GM18507 (cell line): Measurements from ENCODE around the gene OSM.

Source experiments
- DNase-seq: peaks from one replicate; pipeline ENCODE4 v3.0.0; 2011; ENCODE audit warnings: low read depth; ENCODE audit not compliant: insufficient read length; ENCODE audit errors: extremely low spot score
- FAIRE-seq: peaks from 2 replicates; lab custom pipeline; 2011; peaks lifted over from hg19 to GRCh38; lab: Jason Lieb, UNC

Gene OSM

GRCh38 chr22:30266445-30267381 is at the start of gene OSM:
TSS of gene OSM (minus strand) at chr22:30266851. CDS start at chr22:30266799, 52 bp downstream.
- FAIRE-seq (peak; percentile 71), DNase-seq (no peak)

GRCh38 chr22:30315962-30316576 is 49.4 kb upstream of the OSM start:
- DNase-seq: no peak
- no peak for FAIRE-seq

- FAIRE-seq (peak; percentile 81), DNase-seq (no peak)
These were observed 48.3 kb upstream of the OSM start for GRCh38 chr22:30314915-30315314.

- FAIRE-seq (no peak), DNase-seq (no peak)
These were observed 47.1 kb upstream of the OSM start for GRCh38 chr22:30313527-30314363.

- no peak for FAIRE-seq
These were observed 45.4 kb upstream of the OSM start for GRCh38 chr22:30312053-30312452.

GRCh38 chr22:30310881-30311771 is 44.5 kb upstream of the OSM start:
- FAIRE-seq (no peak), DNase-seq (no peak)

More at GRCh38 chr22:30312053-30312452, 45.4 kb upstream of the OSM start:
- no peak for DNase-seq

- DNase-seq (no peak), FAIRE-seq (peak; percentile 88)
These were observed 43.5 kb upstream of the OSM start for GRCh38 chr22:30309951-30310741.

GRCh38 chr22:30308518-30309230 is 42.0 kb upstream of the OSM start:
- FAIRE-seq (peak; percentile 90), DNase-seq (no peak)

- no peak for DNase-seq
- no peak for FAIRE-seq
These were observed 41.4 kb upstream of the OSM start for GRCh38 chr22:30308093-30308492.

GRCh38 chr22:30307041-30307574 is 40.5 kb upstream of the OSM start:
- DNase-seq (no peak), FAIRE-seq (no peak)

GRCh38 chr22:30306627-30307011 is 40.0 kb upstream of the OSM start:
- no peak for DNase-seq
- no peak for FAIRE-seq

- FAIRE-seq (no peak), DNase-seq (no peak)
These were observed 39.4 kb upstream of the OSM start for GRCh38 chr22:30305906-30306626.

GRCh38 chr22:30305519-30305905 is 38.9 kb upstream of the OSM start:
- peak; percentile 99 for FAIRE-seq

GRCh38 chr22:30304495-30305244 is 38.0 kb upstream of the OSM start:
- no peak for DNase-seq

More at GRCh38 chr22:30305519-30305905, 38.9 kb upstream of the OSM start:
- no peak for DNase-seq

GRCh38 chr22:30302810-30303138 is 36.1 kb upstream of the OSM start:
- no peak for DNase-seq
- FAIRE-seq: peak; percentile 75

More at GRCh38 chr22:30304495-30305244, 38.0 kb upstream of the OSM start:
- peak; percentile 78 for FAIRE-seq
